Colonic mucosa (tissue), 4 donors: ENCODE results near the gene PALD1. TPM values are rescaled to one million over a fixed set of nuclear protein-coding genes. Genes with fewer than 3 reads are reported as not detected.

Source experiments
- DNase-seq: peaks from one replicate; pipeline ENCODE4 v3.0.0-alpha.2; 2020
- H3K27ac ChIP-seq: fragments of 200-600 bp; one replicate; pipeline ENCODE4 v1.8.0; 2021
- H3K27me3 ChIP-seq: fragments of 200-600 bp; one replicate; pipeline ENCODE4 v1.8.0; 2021
- H3K36me3 ChIP-seq: fragments of 200-600 bp; one replicate; pipeline ENCODE4 v1.8.0; 2021
- H3K4me1 ChIP-seq: fragments of 200-600 bp; one replicate; pipeline ENCODE4 v1.8.0; 2021; ENCODE audit warnings: mild to moderate bottlenecking
- H3K4me3 ChIP-seq: fragments of 200-600 bp; one replicate; pipeline ENCODE4 v1.8.0; 2021
- H3K9ac ChIP-seq, 2 donors: one replicate each; pipeline ENCODE4 v1.7.0; 2013; ENCODE audit warnings: control low read depth in 2 of 2, low read depth in 2 of 2, low read length in 2 of 2
- H3K9me3 ChIP-seq: fragments of 200-600 bp; one replicate; pipeline ENCODE4 v1.8.0; 2021
- intact Hi-C: fragments of 100-400 bp; cut with DNase I; formaldehyde crosslinking; loops from one replicate; pipeline ENCODE4 v1.14.1; 2022
- total RNA-seq, 2 donors: library from RNA; stranded (reverse); fragmentation: NEBNext Ultra II Directional in 1 of 2; extraction: Animal tissue kit (Norgen Biotek cat#: 25700) in 1 of 2; gene quantifications; one replicate each; pipeline ENCODE4 v1.2.1, GENCODE V29; 2021
- TF ChIP-seq, protein P1 (sequence below): fragments of 200-600 bp; IDR thresholded peaks from one replicate; pipeline ENCODE4 v1.8.0; 2022; ENCODE audit warnings: antibody characterized with exemption, mild to moderate bottlenecking
- donor health status: healthy.
- donor health status: DM: no; HTN: no; CAD: no.
- donor health status: DM: no; HTN: no; CAD: no.

Gene PALD1
- total RNA-seq, 2 donors from 2014 or later, result 1.3 to 2.5 TPM

DNA sequence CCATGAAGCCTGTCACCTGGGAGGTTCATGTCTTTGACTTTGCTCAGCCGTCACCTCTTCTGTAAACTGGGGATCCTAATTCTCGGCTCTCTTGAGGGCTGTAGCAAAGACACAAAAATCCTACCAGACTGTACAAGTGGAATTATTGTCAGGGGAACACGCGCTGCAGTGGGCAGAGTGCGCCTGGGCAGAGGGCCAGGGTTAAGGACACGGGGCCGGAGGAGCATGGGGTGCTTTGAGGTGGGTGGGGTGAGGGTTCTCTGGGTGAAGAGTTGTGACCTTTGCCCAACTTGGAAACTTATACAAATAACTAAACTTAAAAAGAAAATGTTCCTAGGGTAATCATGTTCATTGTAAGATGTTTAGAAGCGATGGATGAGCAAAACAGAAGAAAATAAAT is 36.0 kb downstream of the PALD1 start:
- Histone ChIP-seq H3K4me3 (no peak overlapping the region), H3K27me3 (no peaks in the 10 kb centered on the region), H3K9me3 (no peaks in the 10 kb centered on the region), H3K9ac (no peak overlapping the region), H3K27ac (no peak overlapping the region), H3K4me1 (no peaks in the 10 kb centered on the region), H3K36me3 (no peaks in the 10 kb centered on the region)
- intact Hi-C loops, result no loop called here
- TF ChIP-seq, protein P1, sequence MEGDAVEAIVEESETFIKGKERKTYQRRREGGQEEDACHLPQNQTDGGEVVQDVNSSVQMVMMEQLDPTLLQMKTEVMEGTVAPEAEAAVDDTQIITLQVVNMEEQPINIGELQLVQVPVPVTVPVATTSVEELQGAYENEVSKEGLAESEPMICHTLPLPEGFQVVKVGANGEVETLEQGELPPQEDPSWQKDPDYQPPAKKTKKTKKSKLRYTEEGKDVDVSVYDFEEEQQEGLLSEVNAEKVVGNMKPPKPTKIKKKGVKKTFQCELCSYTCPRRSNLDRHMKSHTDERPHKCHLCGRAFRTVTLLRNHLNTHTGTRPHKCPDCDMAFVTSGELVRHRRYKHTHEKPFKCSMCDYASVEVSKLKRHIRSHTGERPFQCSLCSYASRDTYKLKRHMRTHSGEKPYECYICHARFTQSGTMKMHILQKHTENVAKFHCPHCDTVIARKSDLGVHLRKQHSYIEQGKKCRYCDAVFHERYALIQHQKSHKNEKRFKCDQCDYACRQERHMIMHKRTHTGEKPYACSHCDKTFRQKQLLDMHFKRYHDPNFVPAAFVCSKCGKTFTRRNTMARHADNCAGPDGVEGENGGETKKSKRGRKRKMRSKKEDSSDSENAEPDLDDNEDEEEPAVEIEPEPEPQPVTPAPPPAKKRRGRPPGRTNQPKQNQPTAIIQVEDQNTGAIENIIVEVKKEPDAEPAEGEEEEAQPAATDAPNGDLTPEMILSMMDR, result no peak
- DNase-seq, result no peak

DNA sequence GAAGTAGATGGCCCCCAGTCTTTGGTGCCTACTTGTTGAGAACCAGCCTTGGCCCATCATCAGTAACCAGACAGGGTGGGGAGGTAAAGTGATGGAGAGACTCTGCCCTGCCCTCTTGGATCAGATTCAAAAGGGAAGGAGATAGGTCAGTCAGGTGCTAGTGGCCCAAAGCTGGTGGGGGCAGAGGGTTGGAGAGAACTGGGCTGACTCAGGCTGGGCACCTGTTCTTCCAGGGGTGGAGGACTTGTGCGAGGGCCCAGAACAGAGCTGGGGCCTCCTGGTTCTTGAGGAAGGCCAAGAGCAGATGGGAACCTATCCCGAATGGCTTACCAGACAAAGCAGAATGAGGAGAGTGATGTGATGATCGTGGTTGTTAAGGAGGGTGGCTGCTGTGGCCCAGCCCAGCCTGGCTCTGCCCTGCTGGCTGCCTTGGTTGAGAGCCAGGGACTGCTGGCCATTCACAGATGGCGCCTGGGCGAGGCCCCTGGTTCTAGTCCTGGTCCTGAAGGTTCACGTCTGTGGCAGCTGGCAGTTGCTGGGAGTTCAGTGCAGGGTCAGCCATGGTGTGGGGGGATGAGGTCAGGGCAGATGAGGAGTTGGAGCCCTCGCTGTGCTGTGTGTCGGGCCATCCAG is 36.6 kb downstream of the PALD1 start:
- Histone ChIP-seq H3K9ac (no peak overlapping the region), H3K4me3 (no peak overlapping the region), H3K9me3 (no peaks in the 10 kb centered on the region), H3K27ac (no peak overlapping the region), H3K36me3 (no peaks in the 10 kb centered on the region), H3K27me3 (no peaks in the 10 kb centered on the region), H3K4me1 (no peaks in the 10 kb centered on the region)
- TF ChIP-seq, protein P1, result no peak
- intact Hi-C loops, result no loop called here
- no peak for DNase-seq

DNA sequence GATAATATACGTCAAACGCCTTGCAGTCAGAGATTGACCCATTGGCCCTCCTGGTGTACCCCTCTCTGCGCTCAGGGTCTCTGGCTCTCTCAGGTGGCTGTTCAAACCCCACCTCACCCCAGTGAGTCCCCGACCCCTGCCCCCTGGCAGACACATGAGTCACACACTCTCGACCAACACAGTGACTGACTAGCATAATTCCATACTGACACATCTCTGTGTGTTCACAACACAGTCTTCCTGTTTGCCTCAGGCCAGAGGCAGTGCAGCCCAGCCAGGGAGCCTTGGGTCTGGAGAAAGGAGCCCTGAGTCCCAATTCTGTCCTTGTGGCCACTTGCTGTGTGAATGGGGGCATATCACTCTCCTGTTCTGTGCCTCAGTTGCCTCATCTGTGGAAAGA is 40.1 kb downstream of the PALD1 start:
- no peak overlapping the region for H3K4me3 ChIP-seq
- H3K9ac ChIP-seq, result no peak overlapping the region
- H3K9me3 ChIP-seq, result no peaks in the 10 kb centered on the region
- no peaks in the 10 kb centered on the region for H3K4me1 ChIP-seq
- no peak overlapping the region for H3K27ac ChIP-seq
- H3K36me3 ChIP-seq, result no peaks in the 10 kb centered on the region
- no peak for DNase-seq
- H3K27me3 ChIP-seq, result no peaks in the 10 kb centered on the region
- TF ChIP-seq, protein P1, result no peak
- intact Hi-C loops, result no loop called here

DNA sequence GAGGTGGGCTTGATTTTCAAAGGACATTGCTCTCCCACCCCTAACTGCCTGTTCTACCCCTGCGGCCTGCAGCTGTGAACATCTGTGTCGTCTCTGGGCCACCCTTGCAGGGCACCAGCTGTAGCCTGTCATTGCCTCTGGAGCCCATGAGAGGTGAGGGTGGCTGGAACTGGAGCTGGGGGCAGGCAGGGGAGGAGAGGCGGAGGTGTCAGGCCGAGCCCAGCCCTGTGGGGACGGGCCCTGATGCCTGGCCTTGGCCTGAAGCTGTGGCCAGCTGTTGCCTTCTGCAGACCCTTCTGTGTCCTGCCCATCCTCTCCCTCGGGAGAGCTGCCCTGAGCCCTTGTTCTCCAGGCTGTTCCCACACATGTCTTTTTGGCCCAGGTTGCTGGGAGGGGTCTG is 44.5 kb downstream of the PALD1 start:
- intact Hi-C loops, result no loop called here
- no peak overlapping the region for H3K9ac ChIP-seq
- no peaks in the 10 kb centered on the region for H3K9me3 ChIP-seq
- no peaks in the 10 kb centered on the region for H3K36me3 ChIP-seq
- DNase-seq, result no peak
- H3K4me3 ChIP-seq, result no peak overlapping the region
- TF ChIP-seq, protein P1, result no peak
- H3K4me1 ChIP-seq, result no peaks in the 10 kb centered on the region
- H3K27me3 ChIP-seq, result no peaks in the 10 kb centered on the region
- H3K27ac ChIP-seq, result no peak overlapping the region

DNA sequence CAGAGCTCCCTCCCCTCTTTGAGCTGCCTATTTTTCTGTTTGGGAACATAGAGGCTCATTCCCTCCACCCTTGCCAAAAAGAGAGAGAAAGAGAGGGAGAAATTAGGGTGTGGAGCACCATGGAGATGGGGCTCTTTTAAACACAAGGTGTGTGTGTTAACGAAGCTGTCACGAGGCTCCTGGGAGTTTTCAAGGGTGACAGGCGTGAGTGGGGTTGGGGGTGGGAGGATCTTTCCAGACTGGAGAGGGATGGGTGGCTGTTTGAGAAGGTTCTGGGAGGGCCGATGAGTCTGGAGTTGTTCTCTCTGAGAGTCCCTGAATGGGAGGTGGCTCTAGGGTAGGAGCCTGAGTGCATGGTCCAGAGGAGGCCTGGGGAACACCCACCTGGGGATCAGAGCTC is 45.0 kb downstream of the PALD1 start:
- H3K9me3 ChIP-seq, result no peaks in the 10 kb centered on the region
- intact Hi-C loops, result no loop called here
- DNase-seq, result no peak
- no peak overlapping the region for H3K27ac ChIP-seq
- no peaks in the 10 kb centered on the region for H3K4me1 ChIP-seq
- TF ChIP-seq, protein P1, result no peak
- no peak overlapping the region for H3K9ac ChIP-seq
- no peaks in the 10 kb centered on the region for H3K27me3 ChIP-seq
- no peak overlapping the region for H3K4me3 ChIP-seq
- H3K36me3 ChIP-seq, result no peaks in the 10 kb centered on the region
